ENCODE measurements around the gene CYLD.

Gene CYLD

DNA sequence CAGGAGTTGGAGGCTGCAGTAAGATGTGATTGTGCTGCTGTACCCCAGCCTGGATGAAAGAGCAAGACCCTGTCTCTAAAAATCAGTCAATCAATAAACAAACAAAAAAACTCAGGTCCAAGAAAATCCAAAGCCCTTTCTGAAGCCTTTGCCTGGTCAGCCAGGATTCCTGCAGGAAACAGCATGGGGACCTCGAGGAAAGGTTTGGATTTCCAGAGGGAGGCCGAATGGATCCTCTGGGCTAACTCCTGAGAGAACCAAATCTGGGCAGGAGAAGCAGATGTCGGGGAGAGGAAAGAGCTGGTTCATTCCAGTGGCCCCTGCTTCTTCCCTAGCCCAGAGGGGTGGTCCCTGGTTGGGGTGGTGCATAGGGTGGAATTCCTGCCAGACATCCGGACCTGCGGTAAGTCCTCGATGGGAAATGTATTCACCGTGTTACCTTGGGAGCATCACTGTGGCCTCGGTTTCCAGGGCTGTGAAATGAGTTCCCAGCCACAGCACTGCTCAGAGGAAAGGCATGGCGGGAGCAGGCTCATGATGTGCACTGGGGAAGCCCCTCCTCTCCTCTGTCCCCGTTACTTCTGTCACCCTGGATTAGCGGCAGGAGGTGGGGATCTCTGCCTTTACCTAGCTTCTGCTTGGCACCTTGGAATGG, 75.1 kb downstream of the CYLD start:
- DNase-seq (ENCODE audit: insufficient read length, low spot score), result no peak
- TF ChIP-seq POLR2A (IDR thresholded peaks at IDR 0.05; ENCODE audit: low read depth, low read length), result no peak
- no peak for FAIRE-seq

DNA sequence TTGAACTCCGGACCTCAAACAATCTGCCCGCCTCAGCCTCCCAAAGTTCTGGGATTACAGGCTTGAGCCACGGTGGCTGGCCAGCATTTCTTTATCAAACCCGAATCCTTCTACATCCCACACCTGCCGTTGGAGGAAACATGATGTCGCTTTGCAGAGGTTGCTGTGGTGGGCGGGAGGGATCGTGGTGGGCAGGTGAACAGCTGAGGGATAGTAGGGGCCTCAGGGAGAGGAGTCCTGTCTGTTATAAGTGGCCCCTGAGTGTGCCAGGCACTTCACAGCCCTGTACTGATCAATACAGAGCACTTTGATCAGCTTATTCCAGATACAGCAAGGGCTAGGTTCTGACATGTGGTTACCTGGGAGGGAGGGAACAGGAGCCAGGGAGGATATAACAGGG, 76.5 kb downstream of the CYLD start:
- DNase-seq (ENCODE audit: insufficient read length, low spot score), result no peak
- no peak for TF ChIP-seq POLR2A (IDR thresholded peaks at IDR 0.05; ENCODE audit: low read depth, low read length)
- no peak for FAIRE-seq

DNA sequence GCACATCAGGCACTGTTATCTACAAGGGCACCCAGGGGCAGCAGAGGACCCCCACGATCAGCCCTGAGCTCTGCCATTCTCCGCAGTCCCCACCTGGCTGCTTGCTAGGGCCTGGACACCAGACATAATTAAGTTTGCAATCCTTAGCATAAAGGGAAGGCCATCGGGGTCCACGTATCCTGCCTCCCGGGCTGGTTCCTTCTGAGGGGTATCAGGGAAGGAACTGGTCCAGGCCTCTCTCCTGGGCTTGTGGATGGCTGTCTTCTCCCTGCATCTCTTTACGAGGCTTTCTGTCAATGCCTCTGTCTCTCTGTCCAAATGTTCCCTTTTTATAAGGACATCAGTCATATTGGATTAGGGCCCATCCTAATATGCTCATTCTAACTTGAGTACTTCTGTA, 77.8 kb downstream of the CYLD start:
- no peak for TF ChIP-seq POLR2A (IDR thresholded peaks at IDR 0.05; ENCODE audit: low read depth, low read length)
- FAIRE-seq, result no peak
- DNase-seq (ENCODE audit: insufficient read length, low spot score), result no peak

DNA sequence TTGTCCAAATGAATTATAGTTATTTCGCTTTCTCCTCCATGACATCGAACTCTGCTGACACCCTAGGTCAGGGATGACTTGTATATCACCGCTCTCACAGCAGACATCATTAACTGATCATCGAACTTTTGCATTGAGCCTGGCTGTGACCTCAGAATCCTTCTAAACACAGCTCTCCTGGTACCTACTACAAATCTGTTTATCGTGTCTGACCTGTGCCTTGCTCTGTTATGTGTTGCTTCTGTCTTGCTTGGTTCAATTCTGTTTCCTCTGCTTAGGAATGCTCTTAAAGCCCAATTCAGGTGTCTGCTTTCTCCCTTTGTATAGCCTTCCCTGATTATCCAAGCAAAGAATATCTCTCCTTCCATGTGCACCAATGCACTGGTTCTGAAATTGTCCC, 78.3 kb downstream of the CYLD start:
- no peak for DNase-seq (ENCODE audit: insufficient read length, low spot score)
- TF ChIP-seq POLR2A (IDR thresholded peaks at IDR 0.05; ENCODE audit: low read depth, low read length), result no peak
- no peak for FAIRE-seq

DNA sequence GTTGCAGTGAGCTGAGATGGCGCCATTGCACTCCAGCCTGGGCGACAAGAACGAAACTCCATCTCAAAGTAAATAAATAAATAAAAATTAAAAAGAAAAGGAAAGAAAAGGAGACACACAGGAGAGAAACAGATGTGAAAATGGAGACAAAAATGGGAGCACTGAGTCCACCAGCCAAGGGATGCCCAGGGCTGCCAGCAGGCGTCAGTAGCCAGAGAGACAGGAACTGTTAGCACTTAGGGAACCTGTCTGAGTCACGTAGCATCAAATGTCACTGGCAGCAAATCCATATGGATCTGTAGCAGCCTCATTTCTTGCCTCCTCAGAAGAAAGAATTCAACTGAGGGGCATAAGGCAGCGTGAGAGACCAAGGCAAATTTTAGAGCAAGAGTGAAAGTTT, 79.7 kb downstream of the CYLD start:
- peak; percentile 20 for DNase-seq (ENCODE audit: insufficient read length, low spot score)
- no peak for FAIRE-seq
- no peak for TF ChIP-seq POLR2A (IDR thresholded peaks at IDR 0.05; ENCODE audit: low read depth, low read length)

DNA sequence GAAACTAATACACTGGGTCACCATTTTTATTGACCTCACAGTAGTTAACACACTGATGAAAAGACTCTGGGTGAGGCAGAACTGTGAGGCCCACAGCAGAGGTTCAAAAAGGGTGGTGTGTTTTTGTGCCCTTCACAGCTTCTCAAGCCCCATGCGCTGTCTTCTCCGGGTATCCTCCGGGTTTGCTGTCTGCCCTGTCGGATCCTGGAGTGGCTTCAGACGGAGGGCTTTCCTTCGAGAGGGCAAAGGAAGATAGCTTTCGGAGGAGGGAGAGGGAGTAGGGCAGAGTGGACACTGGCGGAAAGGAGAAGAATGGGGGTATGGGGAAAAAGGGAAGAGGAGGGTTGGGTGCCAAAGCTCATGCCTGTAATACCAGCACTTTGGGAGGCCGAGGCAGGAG, 80.8 kb downstream of the CYLD start:
- no peak for TF ChIP-seq POLR2A (IDR thresholded peaks at IDR 0.05; ENCODE audit: low read depth, low read length)
- no peak for FAIRE-seq
- no peak for DNase-seq (ENCODE audit: insufficient read length, low spot score)

DNA sequence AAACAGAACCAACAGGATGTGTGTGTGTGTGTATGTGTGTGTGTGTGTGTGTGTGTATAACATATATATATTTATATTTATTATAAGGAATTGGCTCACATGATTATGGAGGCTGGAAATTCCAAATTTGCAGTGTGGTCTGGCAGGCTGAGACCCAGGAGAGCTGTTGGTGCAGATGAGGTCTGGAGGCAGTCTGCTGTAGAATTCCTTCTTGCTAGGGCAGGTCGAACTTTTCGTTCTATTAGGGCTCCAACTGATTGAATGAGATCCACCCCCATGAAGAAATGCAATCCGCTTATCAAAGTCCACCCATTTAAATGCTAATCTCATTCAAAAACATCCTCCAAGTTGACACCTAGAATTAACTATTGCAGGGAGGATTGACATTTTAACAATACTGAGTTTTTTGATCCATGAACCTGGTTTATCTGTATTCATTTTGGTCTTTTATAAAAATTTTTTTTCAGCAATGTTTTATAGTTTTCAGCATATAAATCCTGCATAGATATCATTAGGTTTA, 85.0 kb downstream of the CYLD start:
- FAIRE-seq (no peak), DNase-seq (ENCODE audit: insufficient read length, low spot score) (no peak)
- no peak for TF ChIP-seq POLR2A (IDR thresholded peaks at IDR 0.05; ENCODE audit: low read depth, low read length)

DNA sequence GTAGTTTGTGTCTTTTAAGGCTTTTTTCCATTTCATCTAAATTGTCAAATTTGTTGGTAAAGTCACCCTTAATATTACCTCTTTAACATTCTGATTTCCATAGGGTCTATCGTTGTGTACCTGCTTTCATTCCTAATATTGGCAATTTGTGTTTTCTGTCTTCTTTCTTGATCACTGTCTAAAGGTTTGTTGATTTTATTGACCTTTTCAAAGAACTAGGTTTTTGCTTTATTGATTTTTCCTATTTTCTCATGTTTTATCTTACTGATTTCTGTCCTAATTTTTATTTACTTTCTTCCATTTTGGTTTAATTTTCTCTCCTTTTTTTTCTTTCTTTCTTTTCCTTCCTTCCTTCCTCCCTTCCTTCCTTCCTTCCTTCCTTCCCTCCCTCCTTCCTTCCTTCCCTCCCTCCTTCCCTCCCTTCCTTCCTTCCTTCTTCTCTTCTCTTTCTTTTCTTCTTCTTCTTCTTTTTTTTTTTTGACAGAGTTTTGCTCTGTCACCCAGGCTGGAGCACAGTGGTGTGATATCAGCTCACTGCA, 86.3 kb downstream of the CYLD start:
- TF ChIP-seq POLR2A (IDR thresholded peaks at IDR 0.05; ENCODE audit: low read depth, low read length), result no peak
- no peak for DNase-seq (ENCODE audit: insufficient read length, low spot score)
- FAIRE-seq, result no peak

DNA sequence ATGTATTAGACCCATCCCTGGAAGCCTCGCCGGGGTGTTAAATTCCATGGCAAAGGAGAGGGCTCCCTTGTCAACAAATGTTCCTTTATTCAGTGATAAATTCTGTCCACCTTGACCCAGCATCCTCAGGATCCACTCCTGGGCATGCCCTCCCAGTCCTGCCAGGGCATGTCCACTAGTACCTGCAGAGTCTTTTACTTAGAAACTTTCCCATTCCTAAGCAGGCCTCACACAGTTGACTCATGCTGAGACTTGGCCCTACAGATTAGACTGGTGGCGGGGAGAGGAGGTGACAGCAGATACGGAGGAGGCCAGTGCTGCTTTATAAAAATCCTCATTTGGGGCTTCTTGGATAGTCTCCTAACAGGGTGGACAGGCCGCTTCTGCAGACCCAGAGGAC, 88.8 kb downstream of the CYLD start:
- FAIRE-seq, result no peak
- no peak for DNase-seq (ENCODE audit: insufficient read length, low spot score)
- TF ChIP-seq POLR2A (IDR thresholded peaks at IDR 0.05; ENCODE audit: low read depth, low read length), result no peak

DNA sequence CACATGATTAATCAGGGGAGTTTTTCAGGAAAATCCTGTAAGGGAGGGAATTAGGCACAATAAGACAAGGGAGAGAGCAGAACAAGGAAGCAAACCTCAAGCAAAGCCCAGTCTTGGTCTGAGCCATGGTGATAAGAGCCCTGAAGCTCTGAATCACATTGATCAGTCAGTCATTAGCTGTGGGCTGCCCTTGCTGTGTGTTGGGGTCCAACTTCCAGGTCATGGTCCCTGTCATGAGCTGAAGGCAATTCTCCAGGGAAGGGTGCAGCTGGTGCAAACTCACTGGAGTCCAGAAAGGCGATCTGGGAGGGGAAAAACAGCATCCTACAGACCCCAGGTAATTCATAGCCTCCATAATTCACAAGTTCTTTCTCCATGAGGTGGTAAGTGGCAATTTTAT, 89.9 kb downstream of the CYLD start:
- no peak for DNase-seq (ENCODE audit: insufficient read length, low spot score)
- TF ChIP-seq POLR2A (IDR thresholded peaks at IDR 0.05; ENCODE audit: low read depth, low read length), result no peak
- FAIRE-seq, result no peak

DNA sequence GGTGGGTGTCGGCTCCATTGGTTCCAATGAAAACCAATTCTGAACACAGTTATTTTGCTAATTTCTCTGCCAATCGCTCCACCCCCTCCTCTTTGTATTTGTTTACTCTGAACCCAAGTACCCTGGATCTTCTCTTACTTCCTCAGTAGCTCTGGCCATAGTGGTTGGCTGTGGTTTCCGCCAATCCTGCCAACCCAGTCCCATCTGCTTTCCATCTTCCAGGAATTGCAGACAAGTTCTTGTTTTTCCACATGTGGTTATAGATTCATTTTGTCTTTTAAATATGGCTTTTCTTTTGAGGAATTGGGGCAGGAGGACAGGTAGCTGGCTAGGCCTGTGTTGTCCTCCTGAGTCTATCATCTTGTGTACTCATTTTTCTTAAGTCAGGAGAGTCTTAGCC, 92.0 kb downstream of the CYLD start:
- no peak for TF ChIP-seq POLR2A (IDR thresholded peaks at IDR 0.05; ENCODE audit: low read depth, low read length)
- FAIRE-seq, result no peak
- DNase-seq (ENCODE audit: insufficient read length, low spot score), result no peak

DNA sequence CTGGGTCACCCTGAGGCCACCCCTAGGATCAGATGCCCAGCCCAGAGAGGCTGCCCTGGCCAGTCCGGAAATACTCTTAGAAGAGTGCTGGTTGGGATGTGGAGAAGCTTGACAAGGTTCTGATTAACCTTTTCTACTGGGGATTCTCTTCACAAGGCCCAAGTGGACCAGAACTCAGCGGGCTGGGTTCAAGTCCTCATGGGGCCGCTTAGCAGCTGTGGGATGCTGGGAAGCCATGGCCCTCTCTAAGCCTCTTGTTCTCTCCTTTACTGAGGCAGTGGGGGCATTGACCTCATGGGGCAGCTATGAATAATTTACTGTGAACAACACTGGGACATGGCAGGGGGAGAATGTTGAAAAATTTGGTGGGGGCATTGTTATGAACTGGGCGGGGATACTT, 92.8 kb downstream of the CYLD start:
- no peak for FAIRE-seq
- no peak for DNase-seq (ENCODE audit: insufficient read length, low spot score)
- TF ChIP-seq POLR2A (IDR thresholded peaks at IDR 0.05; ENCODE audit: low read depth, low read length), result no peak

DNA sequence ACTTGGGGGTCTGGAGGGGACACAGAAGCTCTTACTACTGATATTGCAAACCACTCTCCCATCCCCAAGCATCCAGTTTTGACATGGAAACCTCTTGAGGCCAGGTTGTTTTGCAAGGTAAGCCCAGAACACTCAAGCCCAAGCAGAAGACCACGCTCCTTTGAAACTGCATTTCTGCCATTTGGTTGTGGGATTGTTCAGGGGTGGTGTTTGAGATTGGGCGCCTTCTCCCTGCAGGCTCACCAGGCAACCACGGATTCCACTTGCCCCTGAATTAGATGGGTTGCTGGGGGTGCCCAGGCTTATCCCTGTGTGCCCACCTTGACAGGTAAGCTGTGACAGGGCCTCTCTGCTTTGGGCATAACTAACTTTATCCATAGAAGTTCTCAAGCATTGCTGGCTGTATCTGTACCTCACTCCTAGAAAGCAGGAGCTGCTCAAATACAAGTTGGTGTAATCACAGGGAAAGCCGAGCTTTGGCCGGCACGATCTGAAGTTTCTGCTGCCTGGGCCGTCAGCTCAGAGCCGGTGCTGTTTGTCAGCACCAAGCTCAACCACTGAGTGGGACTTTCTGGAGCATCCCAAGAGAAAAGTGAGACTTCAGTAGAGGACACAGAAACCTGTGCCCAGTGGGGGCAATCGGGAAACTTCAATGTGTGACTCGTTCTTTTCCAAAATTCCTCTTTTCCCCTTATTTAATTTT, 93.6 kb downstream of the CYLD start:
- DNase-seq (ENCODE audit: insufficient read length, low spot score) (no peak), FAIRE-seq (no peak)
- no peak for TF ChIP-seq POLR2A (IDR thresholded peaks at IDR 0.05; ENCODE audit: low read depth, low read length)

DNA sequence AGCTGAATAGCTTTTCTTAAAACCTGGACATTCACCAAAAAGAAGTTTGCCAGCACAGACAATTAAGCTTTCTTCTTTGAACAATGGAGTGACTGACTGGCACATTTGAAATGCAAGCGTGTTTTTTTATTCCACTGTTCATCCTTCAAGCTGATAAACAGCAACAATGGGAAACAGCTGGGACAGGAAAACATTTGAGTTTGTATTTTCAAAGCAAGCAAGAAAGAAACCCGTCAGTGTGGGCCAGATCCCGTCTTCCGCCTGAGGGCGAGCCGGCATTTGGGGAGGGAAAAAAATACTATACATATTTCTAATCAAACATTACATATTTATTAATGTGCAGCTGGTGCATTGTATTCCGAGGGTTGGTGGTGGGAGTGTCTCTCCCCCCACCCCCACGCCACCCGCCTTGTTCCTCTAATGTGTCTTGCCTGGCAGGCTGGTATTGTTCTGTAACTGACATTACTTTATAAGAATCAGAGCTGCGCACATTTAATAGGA, 94.3 kb downstream of the CYLD start:
- DNase-seq (ENCODE audit: insufficient read length, low spot score), result no peak
- no peak for FAIRE-seq
- TF ChIP-seq POLR2A (IDR thresholded peaks at IDR 0.05; ENCODE audit: low read depth, low read length), result no peak

DNA sequence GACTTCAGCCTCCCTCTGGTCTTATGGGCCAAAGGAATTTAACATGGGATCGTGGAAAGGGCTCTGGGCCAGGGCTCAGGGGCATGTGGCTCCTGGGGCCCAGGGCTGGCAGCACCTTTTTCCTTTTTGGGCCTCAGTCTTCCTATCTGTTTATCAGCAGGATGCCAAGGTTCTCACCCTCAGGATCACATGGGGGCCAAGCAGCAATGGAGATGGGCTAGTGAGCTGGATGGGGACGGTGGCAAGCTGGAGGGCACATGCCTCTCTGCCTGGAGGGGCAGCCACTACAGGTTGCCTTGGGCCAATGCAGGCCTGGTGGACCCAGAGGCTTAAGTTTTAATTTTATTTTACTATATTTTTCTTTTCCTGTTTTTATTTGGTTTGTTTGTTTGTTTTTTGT, 95.4 kb downstream of the CYLD start:
- DNase-seq (ENCODE audit: insufficient read length, low spot score) (no peak), FAIRE-seq (no peak)
- no peak for TF ChIP-seq POLR2A (IDR thresholded peaks at IDR 0.05; ENCODE audit: low read depth, low read length)

Measured in H54 (cell line).